Measurements from ENCODE around the gene IL10RB. TPM values are rescaled to one million over a fixed set of nuclear protein-coding genes. Genes with fewer than 3 reads are reported as not detected.
A peak's percentile ranks its signal among the peaks of the same experiment; 100 is the strongest.

IL10RB gene
- total RNA-seq, 2 donors from 2014 or later: 10.2 to 21.8 TPM

DNA sequence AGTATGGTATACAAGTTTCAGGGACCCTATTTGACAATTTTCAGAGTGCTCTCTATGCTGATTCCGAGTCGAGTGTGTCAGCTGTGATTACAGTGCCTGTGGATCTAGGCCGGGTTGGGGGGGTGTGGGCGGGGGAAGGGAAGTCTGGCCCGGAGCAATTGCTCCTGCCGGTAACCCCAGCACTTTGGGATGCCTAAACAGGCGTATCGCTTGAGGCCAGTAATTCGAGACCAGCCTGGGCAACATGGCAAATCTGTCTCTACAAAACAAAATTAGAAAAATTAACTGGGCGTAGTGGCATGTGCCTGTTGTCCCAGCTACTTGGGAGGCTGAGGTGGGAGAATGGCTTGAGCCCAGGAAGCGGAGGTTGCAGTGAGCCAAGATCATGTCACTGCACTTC, 1.6 kb upstream of the IL10RB start:
- TF ChIP-seq, protein P1, sequence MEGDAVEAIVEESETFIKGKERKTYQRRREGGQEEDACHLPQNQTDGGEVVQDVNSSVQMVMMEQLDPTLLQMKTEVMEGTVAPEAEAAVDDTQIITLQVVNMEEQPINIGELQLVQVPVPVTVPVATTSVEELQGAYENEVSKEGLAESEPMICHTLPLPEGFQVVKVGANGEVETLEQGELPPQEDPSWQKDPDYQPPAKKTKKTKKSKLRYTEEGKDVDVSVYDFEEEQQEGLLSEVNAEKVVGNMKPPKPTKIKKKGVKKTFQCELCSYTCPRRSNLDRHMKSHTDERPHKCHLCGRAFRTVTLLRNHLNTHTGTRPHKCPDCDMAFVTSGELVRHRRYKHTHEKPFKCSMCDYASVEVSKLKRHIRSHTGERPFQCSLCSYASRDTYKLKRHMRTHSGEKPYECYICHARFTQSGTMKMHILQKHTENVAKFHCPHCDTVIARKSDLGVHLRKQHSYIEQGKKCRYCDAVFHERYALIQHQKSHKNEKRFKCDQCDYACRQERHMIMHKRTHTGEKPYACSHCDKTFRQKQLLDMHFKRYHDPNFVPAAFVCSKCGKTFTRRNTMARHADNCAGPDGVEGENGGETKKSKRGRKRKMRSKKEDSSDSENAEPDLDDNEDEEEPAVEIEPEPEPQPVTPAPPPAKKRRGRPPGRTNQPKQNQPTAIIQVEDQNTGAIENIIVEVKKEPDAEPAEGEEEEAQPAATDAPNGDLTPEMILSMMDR (IDR thresholded peaks at IDR 0.05): no peak
- H3K27ac ChIP-seq: no peak overlapping the region
- DNase-seq (ENCODE audit: low spot score): no peak
- peaks cover 10% of the 10 kb centered on the region for H3K36me3 ChIP-seq
- H3K27me3 ChIP-seq: no peaks in the 10 kb centered on the region
- peaks cover 0 to 10% of the 10 kb centered on the region in 2 donors for H3K4me1 ChIP-seq
- no peaks in the 10 kb centered on the region for H3K9me3 ChIP-seq
- H3K4me3 ChIP-seq: no peak overlapping the region

DNA sequence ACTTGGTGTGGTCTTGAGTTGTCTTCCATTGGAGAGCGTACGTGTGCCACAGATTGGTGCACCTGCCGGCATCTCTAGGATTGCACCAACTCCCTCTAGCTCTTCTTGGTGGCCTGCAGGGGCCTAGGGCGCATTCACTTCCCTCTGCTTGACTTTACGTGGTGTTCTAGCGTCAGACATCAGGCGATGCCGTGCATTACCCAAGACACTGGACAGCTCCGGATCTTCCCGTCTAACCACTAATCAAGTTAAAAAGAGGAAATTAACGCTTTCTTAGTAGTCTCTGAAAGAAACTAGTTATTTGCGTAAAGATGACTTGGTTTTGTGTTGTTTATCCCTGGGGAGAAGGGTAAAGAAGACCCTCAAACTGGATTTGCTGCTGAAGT, 510 bp upstream of the IL10RB start:
- Histone ChIP-seq H3K27me3 (no peaks in the 10 kb centered on the region), H3K36me3 (peaks cover 10% of the 10 kb centered on the region), H3K4me1 (peaks cover 0 to 10% of the 10 kb centered on the region in 2 donors), H3K27ac (peak overlapping the region; percentile 71 to 86), H3K4me3 (peak overlapping the region; percentile 76 to 88), H3K9me3 (no peaks in the 10 kb centered on the region)
- DNase-seq (ENCODE audit: low spot score): peak; percentile 72
- TF ChIP-seq, protein P1 (IDR thresholded peaks at IDR 0.05): no peak

DNA sequence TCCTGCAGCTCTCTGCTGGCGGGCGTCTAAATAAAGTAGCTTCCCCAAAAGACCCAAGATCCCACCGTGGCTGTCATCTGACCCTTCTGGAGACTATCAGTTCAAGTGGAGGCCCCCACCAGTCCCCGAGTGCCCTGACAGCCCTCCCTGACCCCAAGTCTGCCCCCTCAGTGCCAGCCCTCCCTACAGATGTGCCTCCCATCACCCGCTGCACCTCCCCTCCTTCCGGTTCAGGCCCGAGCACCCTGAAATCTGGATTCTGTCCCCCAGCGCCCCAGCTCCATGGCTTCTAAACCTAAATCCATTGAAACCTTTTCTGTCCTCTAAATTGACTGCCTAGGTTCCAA, 595 bp downstream of the IL10RB start:
- no peaks in the 10 kb centered on the region for H3K27me3 ChIP-seq
- H3K4me3 ChIP-seq: peak overlapping the region; percentile 76 to 88
- H3K36me3 ChIP-seq: peaks cover 10% of the 10 kb centered on the region
- TF ChIP-seq, protein P1 (IDR thresholded peaks at IDR 0.05): no peak
- DNase-seq (ENCODE audit: low spot score): no peak
- no peaks in the 10 kb centered on the region for H3K9me3 ChIP-seq
- H3K27ac ChIP-seq: peak overlapping the region; percentile 71 to 86
- peaks cover 0 to 10% of the 10 kb centered on the region in 2 donors for H3K4me1 ChIP-seq

- H3K4me3 ChIP-seq: peak overlapping the region; percentile 76 to 88
These were observed 1.1 kb downstream of the IL10RB start for GRCh38 chr21:33267250-33267649.

DNA sequence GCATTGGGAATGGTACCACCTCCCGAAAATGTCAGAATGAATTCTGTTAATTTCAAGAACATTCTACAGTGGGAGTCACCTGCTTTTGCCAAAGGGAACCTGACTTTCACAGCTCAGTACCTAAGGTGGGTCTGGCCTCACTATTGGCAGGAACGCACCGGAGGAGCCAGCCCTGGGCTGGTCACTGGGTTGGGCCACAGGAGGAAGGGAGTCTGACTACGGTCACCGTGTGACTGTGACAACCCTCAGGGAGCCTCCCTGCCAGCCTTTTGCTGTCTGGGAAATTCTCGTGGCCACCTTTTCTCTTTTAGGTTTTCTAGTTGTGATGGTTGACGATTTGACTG, 2.2 kb downstream of the IL10RB start:
- DNase-seq (ENCODE audit: low spot score): no peak
- H3K27me3 ChIP-seq: no peaks in the 10 kb centered on the region
- H3K36me3 ChIP-seq: peaks cover 7% of the 10 kb centered on the region
- H3K27ac ChIP-seq: no peak overlapping the region
- peaks cover 0 to 10% of the 10 kb centered on the region in 2 donors for H3K4me1 ChIP-seq
- TF ChIP-seq, protein P1 (IDR thresholded peaks at IDR 0.05): no peak
- no peaks in the 10 kb centered on the region for H3K9me3 ChIP-seq
- no peak overlapping the region for H3K4me3 ChIP-seq

More at GRCh38 chr21:33267250-33267649, 1.1 kb downstream of the IL10RB start:
- H3K36me3 ChIP-seq: peaks cover 10% of the 10 kb centered on the region
- DNase-seq (ENCODE audit: low spot score): no peak
- H3K27me3 ChIP-seq: no peaks in the 10 kb centered on the region
- H3K4me1 ChIP-seq: peaks cover 0 to 10% of the 10 kb centered on the region in 2 donors
- TF ChIP-seq, protein P1 (IDR thresholded peaks at IDR 0.05): no peak
- no peaks in the 10 kb centered on the region for H3K9me3 ChIP-seq
- H3K27ac ChIP-seq: peak overlapping the region; percentile 71 to 86

GRCh38 chr21:33268737-33269441, 2.7 kb downstream of the IL10RB start:
- Histone ChIP-seq H3K9me3 (no peaks in the 10 kb centered on the region), H3K4me1 (peaks cover 0 to 10% of the 10 kb centered on the region in 2 donors), H3K27me3 (no peaks in the 10 kb centered on the region), H3K4me3 (no peak overlapping the region), H3K27ac (no peak overlapping the region), H3K36me3 (peaks cover 7% of the 10 kb centered on the region)
- TF ChIP-seq, protein P1 (IDR thresholded peaks at IDR 0.05): no peak
- no peak for DNase-seq (ENCODE audit: low spot score)
